Gastroesophageal sphincter (tissue), 3 donors: ENCODE results near the gene CD46.

Source experiments
- EP300 ChIP-seq: sonication (generic); formaldehyde crosslinking; IDR thresholded peaks from one replicate; pipeline ENCODE4 v1.6.1; 2017; ENCODE audit warnings: antibody characterized with exemption, mild to moderate bottlenecking
- TF ChIP-seq, protein P1 (sequence below), 4 experiments: fragments of 200-600 bp in 2 of 4; fragments of 450-650 bp in 2 of 4; sonication (generic) in 1 of 4; IDR thresholded peaks; one replicate each; pipeline ENCODE4 v1.5.1; 2017 to 2019; ENCODE audit warnings: antibody characterized with exemption in 4 of 4, mild to moderate bottlenecking in 2 of 4, moderate library complexity in 2 of 4

DNA sequence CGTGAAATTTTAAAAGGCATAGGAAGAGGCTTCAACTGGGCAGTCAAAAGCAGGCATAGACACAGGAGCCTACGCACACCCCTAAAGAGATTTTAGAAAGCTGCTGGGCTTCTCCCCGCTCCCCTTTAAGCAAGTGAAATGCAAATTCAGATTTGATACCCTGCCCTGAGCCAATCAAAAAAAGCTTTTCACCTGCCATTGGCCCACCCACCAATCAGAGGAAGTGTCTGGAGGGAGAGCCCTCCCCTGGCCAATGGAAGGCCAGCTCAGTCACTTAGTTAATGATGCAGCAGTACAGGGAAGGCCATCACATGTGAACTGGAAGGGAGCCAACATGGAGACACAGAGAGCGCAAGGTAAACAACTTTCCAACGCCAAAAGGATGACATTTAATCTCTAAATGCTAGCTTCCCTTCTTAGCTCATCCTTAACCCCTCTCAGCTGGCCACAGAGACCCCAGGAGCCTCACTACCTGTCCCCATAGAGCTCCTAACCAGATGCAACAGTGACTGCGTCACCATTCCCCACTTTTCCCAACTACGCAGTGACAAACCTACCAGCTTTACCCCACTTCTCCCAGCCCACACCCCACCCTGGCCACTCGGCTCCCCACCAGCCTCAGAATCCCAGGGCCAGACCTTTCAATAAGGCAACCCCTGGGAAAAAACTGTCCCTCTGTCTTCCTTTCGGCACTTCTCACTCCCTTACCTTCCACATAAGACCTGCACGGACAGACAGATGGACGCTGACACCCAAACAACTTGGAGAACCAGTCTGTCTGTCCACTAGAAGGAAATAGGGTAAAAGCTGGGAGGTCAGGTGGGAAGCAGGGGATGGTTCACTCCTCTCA is 71.0 kb downstream of the CD46 start:
- TF ChIP-seq, protein P1, sequence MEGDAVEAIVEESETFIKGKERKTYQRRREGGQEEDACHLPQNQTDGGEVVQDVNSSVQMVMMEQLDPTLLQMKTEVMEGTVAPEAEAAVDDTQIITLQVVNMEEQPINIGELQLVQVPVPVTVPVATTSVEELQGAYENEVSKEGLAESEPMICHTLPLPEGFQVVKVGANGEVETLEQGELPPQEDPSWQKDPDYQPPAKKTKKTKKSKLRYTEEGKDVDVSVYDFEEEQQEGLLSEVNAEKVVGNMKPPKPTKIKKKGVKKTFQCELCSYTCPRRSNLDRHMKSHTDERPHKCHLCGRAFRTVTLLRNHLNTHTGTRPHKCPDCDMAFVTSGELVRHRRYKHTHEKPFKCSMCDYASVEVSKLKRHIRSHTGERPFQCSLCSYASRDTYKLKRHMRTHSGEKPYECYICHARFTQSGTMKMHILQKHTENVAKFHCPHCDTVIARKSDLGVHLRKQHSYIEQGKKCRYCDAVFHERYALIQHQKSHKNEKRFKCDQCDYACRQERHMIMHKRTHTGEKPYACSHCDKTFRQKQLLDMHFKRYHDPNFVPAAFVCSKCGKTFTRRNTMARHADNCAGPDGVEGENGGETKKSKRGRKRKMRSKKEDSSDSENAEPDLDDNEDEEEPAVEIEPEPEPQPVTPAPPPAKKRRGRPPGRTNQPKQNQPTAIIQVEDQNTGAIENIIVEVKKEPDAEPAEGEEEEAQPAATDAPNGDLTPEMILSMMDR (IDR thresholded peaks at IDR 0.05), result no peak
- no peak for TF ChIP-seq EP300
